RCC 7860 (cell line): ENCODE results near the gene PHLPP1.
"Not testable (repeated sequence)": the region's sequence is repeated elsewhere in the genome, so short reads cannot be mapped to it uniquely, and the experiment has no call there.

Experiments
- DNase-seq: peaks from one replicate; pipeline ENCODE4 v3.0.0-alpha.2; 2015; ENCODE audit warnings: low spot score
- FAIRE-seq: peaks from 2 replicates; lab custom pipeline; 2012; peaks lifted over from hg19 to GRCh38; lab: Jason Lieb, UNC

PHLPP1 gene

DNA sequence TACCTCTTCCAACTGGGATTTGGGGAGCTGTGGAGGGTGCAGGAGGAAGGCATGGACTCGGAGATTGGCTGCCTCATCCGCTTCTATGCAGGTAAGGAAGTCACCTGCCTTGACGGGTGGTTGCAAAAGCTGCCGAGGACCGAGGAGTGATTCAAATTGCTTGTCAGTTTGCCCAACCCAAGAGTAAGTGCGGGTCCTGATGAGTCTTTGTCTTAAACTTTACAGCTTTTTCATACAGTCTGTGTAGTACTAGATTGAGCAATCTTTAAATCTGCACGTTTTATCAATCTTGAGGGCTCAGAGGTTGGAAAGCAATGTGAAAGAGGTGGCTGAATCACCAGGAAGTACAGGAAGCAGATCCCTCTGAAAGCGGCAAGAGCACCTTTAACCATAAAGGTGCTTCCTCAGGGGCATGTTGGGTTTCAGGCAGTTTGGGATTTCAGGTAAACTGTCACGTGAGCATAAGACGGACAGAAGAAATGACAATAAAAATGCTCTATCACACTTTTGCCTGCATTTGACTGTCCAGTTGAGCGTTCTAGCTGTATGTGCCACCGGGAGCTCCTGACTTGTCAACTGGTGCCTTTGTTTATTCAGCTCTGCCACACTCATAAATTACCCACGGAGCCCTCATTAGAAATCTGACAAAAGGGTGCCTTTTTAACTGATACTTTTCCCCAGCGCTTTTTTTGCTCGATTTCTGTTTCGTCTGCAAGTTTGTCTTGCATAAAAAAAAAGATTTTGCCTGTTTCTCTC is 2.0 kb downstream of the PHLPP1 start:
- DNase-seq (peak; percentile 53), FAIRE-seq (no peak)

DNA sequence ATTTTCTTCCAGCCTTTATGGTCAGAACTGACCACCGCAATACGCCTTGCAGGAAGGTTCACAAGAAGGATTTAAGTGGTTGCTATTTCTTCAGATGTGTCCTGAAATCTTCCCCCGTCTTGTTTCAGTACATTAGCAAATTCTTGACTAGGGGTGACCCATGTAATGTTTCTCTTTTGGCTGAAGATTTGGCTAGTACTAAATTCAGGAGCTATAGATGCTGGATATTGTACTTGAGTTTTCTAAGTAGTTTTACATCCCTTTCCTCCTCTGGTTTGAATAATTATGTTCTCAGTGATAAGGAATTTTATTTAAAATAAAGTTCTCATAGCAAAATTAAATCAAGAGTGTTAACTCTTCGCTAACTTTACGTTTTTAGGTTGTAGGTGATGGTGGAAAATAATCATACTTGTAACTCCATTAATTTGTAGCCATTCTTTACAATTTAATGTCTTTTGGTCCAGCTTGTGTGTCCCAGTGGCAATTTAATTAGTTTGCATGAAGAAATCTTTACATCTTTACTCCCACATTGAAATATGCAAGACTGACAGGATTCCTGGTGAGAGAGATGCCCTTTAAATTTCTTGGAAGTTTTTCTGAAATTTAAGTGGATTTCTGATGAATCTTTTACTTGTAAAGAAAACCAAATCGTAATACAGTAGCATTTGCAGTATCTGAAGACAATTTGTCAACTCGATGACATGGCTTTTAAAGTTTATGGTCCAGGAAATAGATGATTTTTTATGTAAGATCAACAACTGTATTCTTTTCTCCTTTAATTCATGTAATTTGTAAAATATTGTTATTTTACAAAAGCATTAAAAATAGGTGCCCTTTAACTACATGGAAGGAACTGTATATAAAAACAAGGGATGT is 2.8 kb downstream of the PHLPP1 start:
- DNase-seq (no peak), FAIRE-seq (no peak)

DNA sequence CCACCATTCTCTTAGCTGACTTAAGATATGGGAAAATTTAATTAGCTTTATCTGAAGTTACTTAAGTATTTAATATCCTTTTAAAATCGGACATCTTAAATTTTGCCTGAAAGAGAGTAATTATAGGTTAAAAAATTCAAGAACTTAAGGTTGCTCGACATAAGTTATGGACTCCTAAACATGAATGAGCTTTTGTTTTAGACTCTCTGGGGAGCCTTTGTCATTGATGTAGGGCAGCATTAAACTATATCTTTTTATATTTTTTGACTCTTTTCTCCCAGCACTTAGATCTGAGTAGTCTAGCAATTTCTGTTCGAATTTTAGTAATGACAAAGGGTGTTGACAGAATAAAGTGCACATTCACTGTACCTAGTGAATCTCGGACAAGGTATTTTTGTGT is 4.7 kb downstream of the PHLPP1 start:
- FAIRE-seq (no peak), DNase-seq (no peak)

DNA sequence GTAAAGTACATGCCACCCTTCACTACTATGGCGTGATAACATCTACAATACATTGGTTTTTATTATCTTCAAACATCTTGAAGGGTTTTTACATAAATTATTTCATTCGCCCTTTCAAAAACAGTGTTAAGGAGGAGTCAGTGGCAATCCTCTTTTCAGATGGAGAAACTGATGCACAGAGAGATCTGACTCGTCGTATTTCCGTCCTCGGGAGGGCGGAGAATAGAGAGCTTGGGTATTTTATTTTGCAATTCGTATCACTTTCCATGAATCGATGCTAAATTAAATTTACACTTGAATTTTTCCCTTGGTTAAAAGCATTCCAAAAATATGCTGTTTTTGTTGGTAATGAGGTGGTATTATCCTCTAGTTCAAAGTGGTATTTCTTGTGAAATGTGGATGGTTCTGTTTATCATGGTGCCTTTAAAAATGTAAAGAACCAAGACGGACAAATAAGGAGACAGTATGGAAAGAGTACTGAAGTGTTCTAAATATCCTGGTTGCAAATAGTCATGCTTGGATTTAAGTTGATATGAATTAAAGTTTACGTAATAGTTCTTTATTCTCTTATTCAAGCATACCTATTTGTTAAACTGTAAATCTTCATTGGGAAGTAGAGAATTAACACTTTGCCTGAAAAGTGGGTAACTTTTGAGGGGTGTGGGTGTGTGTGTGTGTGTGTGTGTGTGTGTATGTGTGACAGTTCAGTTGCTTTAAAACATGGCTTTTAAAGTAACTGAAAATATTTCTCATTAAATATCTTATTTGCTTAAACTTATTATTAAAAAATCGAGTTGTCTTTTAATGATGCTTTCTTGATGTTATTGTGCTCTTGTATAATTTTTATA is 5.6 kb downstream of the PHLPP1 start:
- no peak for DNase-seq
- no peak for FAIRE-seq

DNA sequence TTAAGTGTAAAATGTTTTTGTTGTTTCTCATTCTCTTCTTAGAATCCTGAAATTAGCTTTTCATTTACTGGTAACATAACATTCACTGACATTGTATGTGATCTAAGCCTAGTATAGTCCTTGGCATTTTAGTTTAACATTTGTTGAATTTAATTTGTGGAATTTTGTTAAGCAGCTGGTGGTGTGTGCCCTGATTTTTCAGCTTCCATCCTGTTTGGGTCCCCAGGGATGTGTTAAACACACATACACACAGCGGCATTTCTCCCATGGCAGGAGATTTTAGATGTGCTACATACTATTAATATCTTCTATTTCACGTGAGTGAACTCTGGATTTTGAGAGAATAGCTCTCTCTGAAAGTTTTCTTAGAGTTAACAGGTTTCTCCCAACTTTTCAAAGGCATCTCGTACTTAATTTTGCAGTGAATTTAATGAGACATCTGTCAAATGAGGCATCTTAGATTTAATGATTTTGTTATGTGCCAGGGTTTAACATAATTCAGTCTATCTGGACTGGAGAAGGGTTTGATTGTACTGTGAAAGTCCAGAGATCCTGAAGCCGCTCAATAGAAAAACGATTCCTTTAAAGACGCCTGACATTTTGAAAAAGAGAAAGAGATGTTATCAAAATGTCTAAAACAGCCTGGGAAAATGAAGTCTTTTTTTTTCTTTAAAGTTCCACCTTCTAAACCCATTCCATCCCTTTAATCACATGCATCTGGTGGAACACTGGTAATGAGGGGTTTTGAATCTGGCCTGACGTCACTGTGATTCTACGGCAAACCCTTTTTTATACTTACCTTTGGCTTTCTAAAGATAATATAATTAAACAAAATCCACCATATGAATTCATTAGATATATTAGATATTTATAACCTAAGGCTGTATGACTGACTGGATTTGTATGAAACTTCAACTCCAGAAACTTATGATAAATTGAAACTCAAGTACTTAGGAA is 6.8 kb downstream of the PHLPP1 start:
- no peak for FAIRE-seq
- DNase-seq, result no peak

DNA sequence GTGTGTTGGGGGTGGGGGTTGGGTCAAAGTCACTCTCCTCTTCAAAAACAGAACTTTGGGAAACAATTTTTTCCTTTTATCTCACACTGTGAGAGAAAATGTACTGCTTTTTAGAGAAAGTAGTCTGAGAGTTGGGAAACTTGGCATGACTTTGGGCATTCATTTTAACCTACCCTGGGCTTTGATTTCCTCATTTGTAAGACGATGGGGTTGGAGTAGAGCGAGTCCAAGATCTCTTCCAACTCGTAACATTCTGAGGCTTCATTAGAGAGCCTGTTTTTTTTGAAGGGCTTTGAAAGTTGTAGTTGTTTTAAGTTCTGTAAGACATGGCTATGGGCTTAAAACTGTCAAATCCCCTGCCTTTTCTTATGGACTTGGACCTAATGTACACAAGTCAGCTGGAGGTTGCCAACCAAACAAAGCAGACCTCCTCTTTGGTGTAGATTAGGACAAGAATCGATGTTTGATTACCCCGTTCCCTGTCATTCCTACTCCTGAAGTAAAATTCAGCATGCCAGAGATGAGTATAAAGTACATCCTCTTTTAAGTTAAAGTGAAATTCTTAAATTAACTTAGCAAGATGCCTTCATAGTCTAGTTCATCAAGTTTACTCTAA is 8.4 kb downstream of the PHLPP1 start:
- no peak for FAIRE-seq
- no peak for DNase-seq

DNA sequence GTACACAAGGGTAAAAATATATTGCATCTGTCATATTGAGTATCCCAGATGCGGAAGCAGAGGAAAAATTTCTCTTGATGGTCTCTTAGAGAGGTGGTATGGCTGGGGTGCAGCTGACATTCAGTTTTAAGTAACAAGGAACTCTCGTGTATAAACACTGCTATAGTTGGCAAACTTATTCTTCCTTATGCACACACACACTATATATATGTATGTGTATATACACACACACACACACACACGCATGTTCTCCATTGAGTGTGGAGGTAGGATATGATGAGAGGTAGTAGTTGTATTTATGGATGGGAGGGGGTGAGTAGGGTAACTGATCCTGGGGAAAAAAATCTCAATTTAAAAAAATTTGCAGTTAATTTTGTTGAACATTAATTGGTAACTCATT is 10.6 kb downstream of the PHLPP1 start:
- FAIRE-seq (no peak), DNase-seq (no peak)

DNA sequence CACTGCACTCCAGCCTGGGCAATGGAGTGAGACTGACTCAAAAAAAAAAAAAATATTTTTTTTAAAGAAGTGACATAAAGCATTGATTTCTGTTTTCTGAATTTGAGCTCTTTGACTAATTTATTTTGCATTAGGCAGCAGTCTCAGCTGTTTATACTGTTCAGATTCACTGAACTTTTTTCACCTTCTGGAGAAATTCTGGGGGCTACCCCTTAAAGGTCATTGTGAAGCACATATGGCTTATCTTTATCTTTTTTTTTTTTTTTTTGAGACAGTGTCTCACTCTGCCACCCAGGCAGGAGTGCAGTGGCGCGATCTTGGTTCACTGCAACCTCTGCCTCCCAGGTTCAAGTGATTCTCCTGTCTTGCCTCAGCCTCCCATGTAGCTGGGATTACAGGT is 12.9 kb downstream of the PHLPP1 start:
- DNase-seq, result no peak
- no peak for FAIRE-seq

DNA sequence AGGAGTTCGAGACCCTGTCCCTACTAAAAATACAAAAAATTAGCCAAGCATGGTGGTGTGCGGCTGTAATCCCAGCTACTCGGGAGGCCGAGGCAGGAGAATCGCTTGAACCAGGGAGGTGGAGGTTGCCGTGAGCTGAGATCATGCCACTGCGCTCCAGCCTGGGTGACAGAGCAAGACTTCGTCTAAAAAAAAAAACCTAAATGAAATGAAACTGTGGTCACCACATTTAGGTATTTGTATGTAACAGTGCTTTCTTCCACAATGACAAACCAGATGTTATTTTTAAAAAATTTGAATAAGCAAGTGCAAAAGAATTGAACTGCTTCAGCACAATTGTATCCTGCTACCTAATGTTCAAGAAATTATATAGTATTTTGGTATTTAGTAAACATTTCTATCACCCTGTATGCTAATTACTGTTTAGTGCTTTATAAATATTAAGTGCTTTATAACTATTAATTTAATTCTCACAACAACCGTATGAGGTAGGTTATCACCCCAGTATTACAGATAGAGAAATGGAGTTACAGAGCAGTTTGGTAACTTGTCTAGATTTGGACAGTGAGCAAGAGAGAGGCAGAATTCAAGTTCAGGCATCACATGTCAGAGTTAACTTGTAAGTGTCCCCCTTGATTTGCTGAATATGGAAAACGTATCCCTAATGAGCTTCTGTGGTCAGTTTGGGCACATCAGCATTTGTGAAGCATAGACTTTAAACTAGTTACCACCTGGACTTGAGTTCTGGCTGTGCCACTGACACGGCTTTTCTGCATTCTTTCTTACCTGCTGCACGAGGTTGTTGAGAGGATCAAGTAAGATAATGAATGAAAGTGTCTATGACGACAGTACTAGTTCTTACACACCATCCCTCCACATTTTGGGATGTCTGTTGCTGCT is 14.4 kb downstream of the PHLPP1 start:
- FAIRE-seq (no peak), DNase-seq (no peak)

DNA sequence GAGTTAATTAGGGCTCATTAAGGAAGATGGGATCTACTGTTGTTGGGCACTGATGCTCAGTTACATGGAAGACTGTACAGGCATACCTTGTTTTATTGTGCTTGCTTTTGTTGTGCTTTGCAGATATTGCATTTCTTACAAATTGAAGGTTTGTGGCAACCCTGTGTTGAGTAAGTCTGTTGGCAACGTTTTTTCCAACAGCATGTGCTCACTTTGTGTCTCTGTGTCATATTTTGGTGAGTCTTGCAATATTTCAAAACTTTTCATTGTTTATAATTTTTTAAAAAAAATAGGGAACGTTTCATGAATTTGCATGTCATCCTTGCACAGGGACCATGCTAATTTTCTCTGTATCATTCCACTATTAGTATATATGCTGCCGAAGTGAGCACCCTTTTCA is 15.6 kb downstream of the PHLPP1 start:
- no peak for DNase-seq
- FAIRE-seq, result no peak

DNA sequence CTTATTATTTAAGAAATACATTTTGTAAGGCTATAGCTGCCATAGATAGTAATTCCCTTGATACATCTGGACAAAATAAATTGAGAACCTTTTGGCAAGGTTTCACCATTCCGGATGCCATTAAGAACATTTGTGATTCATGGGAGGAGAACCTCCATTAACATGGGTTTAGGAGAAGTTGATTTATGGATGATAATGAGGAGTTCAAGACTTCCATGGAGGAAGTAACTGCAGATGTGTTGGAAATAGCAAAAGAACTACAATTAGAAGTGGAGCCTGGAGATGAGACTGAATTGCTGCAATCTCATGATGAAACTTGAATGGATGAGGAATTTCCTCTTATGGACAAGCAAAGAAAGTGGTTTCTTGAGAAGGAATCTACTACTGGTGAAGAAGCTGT is 17.3 kb downstream of the PHLPP1 start:
- no peak for FAIRE-seq
- DNase-seq, result no peak

DNA sequence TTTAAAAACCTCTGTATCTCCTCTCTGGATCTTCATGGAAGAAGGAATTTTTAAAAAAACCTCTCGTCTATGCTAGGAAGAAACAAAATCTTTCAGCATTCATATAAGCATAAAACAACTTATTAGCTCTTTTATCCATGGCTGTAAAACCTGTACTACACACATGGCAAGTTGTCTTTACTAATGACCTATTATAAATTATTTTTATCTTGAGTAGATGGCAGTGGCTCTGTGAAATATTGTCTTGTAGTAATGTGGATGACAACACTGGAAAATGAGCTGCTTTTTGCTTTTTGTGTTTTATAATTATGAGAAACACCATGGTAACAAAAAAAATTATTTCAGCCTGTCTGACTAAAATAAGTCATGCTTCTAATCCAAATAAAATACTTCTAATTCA is 18.9 kb downstream of the PHLPP1 start:
- FAIRE-seq, result no peak
- no peak for DNase-seq

DNA sequence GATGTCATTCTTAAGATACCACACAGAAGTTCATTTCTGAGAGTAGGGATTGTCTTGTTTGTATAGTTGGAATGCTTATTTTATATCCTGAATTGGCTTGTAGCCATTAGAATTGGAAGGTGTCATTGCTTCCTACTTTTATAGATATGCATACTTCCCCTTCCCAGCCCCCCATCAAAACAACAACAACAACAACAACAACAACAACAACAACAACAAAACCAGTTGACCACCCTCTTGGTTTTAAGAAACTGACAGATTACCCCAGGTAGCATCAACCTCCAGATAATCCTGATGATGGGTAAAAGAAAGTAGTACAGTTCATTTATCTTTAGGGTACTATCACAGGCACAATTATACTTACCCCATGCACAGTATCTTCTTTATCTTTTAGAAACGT is 20.0 kb downstream of the PHLPP1 start:
- no peak for FAIRE-seq
- DNase-seq, result no peak

DNA sequence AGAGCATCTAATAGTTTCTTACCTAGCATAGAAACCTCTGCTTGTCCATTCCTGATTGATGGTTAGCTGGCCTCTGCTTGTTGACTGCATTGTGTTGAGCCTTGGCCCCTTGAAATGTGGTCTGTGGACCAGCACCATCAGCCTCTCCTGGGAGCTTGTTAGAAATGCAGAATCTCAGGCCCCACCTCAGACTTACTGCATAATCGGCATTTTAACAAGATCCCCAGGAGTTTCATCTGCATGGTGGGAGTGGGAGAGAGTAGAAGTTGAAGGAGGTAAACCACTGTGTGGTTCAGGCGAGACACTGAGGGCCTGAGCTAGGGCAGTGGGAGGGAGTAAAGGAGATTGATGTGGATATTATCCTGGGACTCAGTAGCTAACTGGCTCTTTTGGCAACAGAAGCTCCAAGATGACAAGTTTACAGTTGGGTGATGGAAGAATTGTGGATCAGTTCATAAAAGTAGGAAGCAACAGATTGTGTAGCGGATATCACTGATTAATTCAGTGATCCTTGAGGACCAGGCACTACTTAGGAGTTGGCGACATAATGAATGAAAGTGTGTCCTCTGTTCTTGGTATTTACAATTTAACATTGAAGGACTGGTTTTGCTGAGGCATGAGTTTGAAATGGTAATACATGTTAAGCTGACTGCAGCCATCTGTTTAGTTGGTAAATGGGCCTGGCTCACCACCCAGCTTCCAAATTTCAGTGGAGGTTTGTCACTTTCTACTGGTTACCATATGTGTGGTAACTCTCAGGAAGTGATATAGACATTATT is 20.9 kb downstream of the PHLPP1 start:
- no peak for FAIRE-seq
- DNase-seq, result no peak

DNA sequence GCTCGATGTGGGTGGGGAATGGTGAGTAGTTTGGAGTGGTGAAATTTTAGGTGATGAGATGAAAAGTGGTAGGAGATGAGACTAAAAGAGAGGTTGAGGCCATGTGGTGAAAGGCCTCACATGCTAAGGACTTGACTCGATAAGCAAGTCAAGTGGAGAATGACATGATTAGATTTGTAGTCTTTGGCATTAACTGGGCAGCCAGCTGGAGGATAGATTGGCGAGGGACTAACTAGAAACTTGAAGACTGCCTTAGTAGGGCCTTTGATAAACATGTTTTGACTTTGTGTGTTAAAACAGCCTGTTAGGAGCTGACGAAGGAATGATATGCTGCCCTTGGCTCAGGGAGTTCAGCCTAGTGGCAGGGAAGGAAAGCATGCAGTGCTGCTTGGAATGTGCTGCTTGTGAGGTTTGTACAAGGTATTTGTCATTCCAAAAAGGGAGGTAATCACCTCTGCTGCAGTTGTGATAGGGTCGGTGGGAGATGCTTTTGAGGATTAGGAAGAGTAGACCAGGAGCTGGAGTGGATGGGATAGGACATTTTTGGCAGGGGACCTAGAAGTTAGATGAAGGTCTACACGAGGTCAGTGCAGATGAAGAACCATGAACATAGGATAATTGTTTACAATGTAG is 22.0 kb downstream of the PHLPP1 start:
- DNase-seq, result no peak
- FAIRE-seq, result no peak

DNA sequence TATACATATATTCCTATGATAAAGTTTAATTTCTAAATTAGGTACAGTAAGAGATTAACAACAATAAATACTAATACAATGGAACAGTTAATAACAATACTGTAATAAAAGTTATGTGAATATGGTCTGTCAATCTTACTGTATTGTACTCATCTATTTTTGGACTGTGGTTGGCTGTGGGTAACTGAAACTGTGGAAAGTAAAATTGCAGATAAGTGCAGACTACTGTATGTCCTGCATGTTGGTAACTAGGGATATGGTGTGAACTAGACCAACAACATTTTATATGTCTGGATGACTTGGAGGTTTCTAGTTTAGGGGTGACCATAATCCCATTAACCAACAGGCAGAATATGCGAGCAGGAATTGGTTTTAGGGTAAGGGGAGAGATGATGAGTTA is 23.3 kb downstream of the PHLPP1 start:
- no peak for DNase-seq
- FAIRE-seq, result no peak

DNA sequence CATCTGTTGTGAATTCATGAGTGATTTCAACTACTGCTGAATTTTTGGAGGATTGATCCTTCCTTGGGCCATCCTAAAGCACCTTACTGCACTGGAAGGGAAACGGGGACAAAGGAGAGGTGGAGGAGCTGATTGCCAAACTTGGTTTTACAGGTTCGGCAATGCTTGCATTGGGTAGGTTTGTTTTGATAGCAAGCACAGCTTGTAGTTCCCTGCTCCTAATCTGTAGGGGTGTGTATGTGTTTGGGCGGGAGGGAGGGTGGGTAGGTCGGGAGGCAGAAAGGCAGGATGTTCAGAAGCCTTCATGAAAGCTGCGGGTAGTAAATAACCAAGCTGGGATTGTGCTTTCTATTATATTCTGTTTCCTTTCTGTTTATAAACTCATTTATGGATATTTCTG is 24.6 kb downstream of the PHLPP1 start:
- no peak for DNase-seq
- no peak for FAIRE-seq

DNA sequence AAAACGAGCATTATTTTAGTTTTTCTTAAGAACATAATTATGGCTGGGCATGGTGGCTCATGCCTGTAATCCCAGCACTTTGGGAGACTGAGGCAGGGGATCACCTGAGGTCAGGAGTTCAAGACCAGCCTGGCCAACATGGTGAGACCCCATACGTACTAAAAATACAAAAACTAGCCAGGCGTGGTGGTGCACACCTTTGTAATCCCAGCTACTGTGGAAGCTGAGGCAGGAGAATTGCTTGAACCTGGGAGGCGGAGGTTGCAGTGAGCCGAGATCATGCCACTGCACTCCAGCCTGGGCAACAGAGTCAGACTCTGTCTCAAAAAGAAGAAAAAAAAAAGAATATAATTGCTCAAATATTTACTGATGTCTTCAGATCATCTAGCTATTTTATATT is 25.3 kb downstream of the PHLPP1 start:
- not testable (repeated sequence) for DNase-seq, FAIRE-seq
